Measurements from ENCODE around the gene CLSTN2.

- TF ChIP-seq EZH2 (IDR thresholded peaks at IDR 0.05): no peak
- no peak for TF ChIP-seq CTCF (IDR thresholded peaks at IDR 0.05 in 2 of 3, conservative IDR thresholded peaks at IDR 0.05 in 1 of 3; ENCODE audit: borderline replicate concordance in 1 of 3, insufficient read depth in 1 of 3, low read depth in 2 of 3, low read length in 2 of 3)
- no peak for TF ChIP-seq JUND (IDR thresholded peaks at IDR 0.05)
- TF ChIP-seq POLR2A (IDR thresholded peaks at IDR 0.05; ENCODE audit: borderline replicate concordance, extremely low read depth, insufficient read depth, insufficient read length): no peak
Observed at GRCh38 chr3:140465988-140466387, 531.0 kb downstream of the CLSTN2 start.

Measured in HCT116 (cell line).